B cell (primary cell): ENCODE results near the gene CAPZB. TPM values are rescaled to one million over a fixed set of nuclear protein-coding genes. Genes with fewer than 3 reads are reported as not detected.

Source experiments
- ATAC-seq: fragments of 200-7000 bp; cut with Tn5 transposase; one replicate; pipeline ENCODE4 v1.10.0; 2021; ENCODE audit warnings: low read depth, mild to moderate bottlenecking, moderate number of reproducible peaks, moderate library complexity
- CTCF ChIA-PET: fragments of 350-600 bp; sonication (Branson Sonifier 250); formaldehyde crosslinking; loops from one replicate; lab custom pipeline; 2021; ENCODE audit warnings: antibody characterized with exemption, inconsistent platforms; lab: Charles Lee
- POLR2A ChIA-PET: fragments of 350-600 bp; sonication (Branson Sonifier 250); formaldehyde crosslinking; loops from one replicate; lab custom pipeline; 2021; ENCODE audit warnings: antibody characterized with exemption; lab: Charles Lee
- DNase-seq: peaks from one replicate; pipeline ENCODE4 v3.0.0; 2013
- H2AFZ ChIP-seq: 2 replicates; pipeline ENCODE4 v1.6.1; 2012; ENCODE audit warnings: mild to moderate bottlenecking, low read depth, low read length; ENCODE audit not compliant: insufficient read depth, poor library complexity, severe bottlenecking
- H3K27ac ChIP-seq, 2 donors: 1 replicate in 1 of 2; 2 replicates in 1 of 2; pipeline ENCODE4 v1.5.1; 2012 to 2013; ENCODE audit warnings: low read length in 2 of 2, mild to moderate bottlenecking in 2 of 2, moderate library complexity in 1 of 2
- H3K27me3 ChIP-seq, 4 experiments: fragments of 200-600 bp in 1 of 4; sonication (generic) in 1 of 4; replicated peaks in 1 of 4; 1 replicate in 2 of 4; 2 replicates in 2 of 4; pipeline versions ENCODE4 v1.6.1 to v1.7.0; 2013 to 2016; ENCODE audit warnings: low read length in 3 of 4, mild to moderate bottlenecking in 2 of 4, mixed read lengths in 1 of 4, moderate library complexity in 1 of 4; ENCODE audit not compliant: insufficient read depth in 4 of 4, control insufficient read depth in 3 of 4; ENCODE audit errors: control extremely low read depth in 1 of 4
- H3K36me3 ChIP-seq, 2 experiments: replicated peaks in 1 of 2; 1 replicate in 1 of 2; 2 replicates in 1 of 2; pipeline versions ENCODE4 v1.6.1 to v1.7.1; 2013; ENCODE audit warnings: low read length in 1 of 2; ENCODE audit not compliant: insufficient read depth in 2 of 2, control insufficient read depth in 1 of 2; ENCODE audit errors: control extremely low read depth in 1 of 2, extremely low read depth in 1 of 2
- H3K4me1 ChIP-seq, 2 donors: fragments of 200-600 bp in 1 of 2; sonication (generic) in 1 of 2; 1 replicate in 1 of 2; 2 replicates in 1 of 2; pipeline versions ENCODE4 v1.5.1 to v1.6.1; 2013 to 2017; ENCODE audit warnings: low read length in 2 of 2; ENCODE audit not compliant: control insufficient read depth in 2 of 2, insufficient read depth in 2 of 2
- H3K4me2 ChIP-seq: replicated peaks from 2 replicates; pipeline ENCODE3; 2012; ENCODE audit warnings: mild to moderate bottlenecking, low read depth, low read length; ENCODE audit not compliant: poor library complexity, severe bottlenecking
- H3K4me3 ChIP-seq, 5 experiments: fragments of 200-600 bp in 1 of 5; sonication (generic) in 1 of 5; 1 replicate in 3 of 5; 2 replicates in 2 of 5; pipeline versions ENCODE4 v1.5.1 to v1.7.0; 2011 to 2016; ENCODE audit warnings: low read length in 4 of 5, mild to moderate bottlenecking in 4 of 5, low read depth in 2 of 5, control low read depth in 1 of 5, moderate library complexity in 1 of 5; ENCODE audit not compliant: insufficient read depth in 1 of 5; ENCODE audit errors: control extremely low read depth in 1 of 5, extremely low read depth in 1 of 5
- H3K79me2 ChIP-seq: fragments of 200-600 bp; sonication (generic); one replicate; pipeline ENCODE4 v1.6.0; 2016; ENCODE audit warnings: low read length; ENCODE audit not compliant: control insufficient read depth, insufficient read depth
- H3K9ac ChIP-seq: fragments of 200-600 bp; sonication (generic); 2 replicates; pipeline ENCODE4 v1.6.1; 2017; ENCODE audit warnings: mild to moderate bottlenecking, low read length, moderate library complexity
- H3K9me3 ChIP-seq, 3 donors: one replicate each; pipeline versions ENCODE4 v1.6.1 to v1.7.1; 2013; ENCODE audit warnings: low read length in 2 of 3; ENCODE audit not compliant: control insufficient read depth in 2 of 3, insufficient read depth in 1 of 3; ENCODE audit errors: control extremely low read depth in 1 of 3
- H4K20me1 ChIP-seq: 2 replicates; pipeline ENCODE4 v1.6.0; 2012; ENCODE audit warnings: mild to moderate bottlenecking, low read length; ENCODE audit not compliant: insufficient read depth, control insufficient read depth, poor library complexity, severe bottlenecking
- H3K27ac Mint-ChIP-seq: one replicate; pipeline ENCODE4 v1.8.0; 2021; ENCODE audit warnings: mixed read lengths
- H3K27me3 Mint-ChIP-seq: one replicate; pipeline ENCODE4 v1.8.0; 2021; ENCODE audit warnings: mixed read lengths
- H3K4me1 Mint-ChIP-seq: one replicate; pipeline ENCODE4 v1.8.0; 2021; ENCODE audit warnings: mixed read lengths
- H3K4me3 Mint-ChIP-seq: one replicate; pipeline ENCODE4 v1.8.0; 2021; ENCODE audit warnings: mixed read lengths
- H3K9me3 Mint-ChIP-seq: one replicate; pipeline ENCODE4 v1.8.0; 2022; ENCODE audit warnings: mixed read lengths; ENCODE audit not compliant: insufficient read depth
- CTCF ChIP-seq: fragments of 200-600 bp; IDR thresholded peaks from one replicate; pipeline ENCODE4 v1.8.0; 2022; ENCODE audit warnings: antibody characterized with exemption, mild to moderate bottlenecking
- EZH2 ChIP-seq: IDR thresholded peaks from 2 replicates; pipeline ENCODE4 v1.6.1; 2012; ENCODE audit warnings: borderline replicate concordance, low read depth, mild to moderate bottlenecking, moderate library complexity, low read length; ENCODE audit not compliant: insufficient read depth, poor library complexity, severe bottlenecking
- WGBS: methylation state at CpG from one replicate; pipeline ENCODE4 v1.1.5; 2013; ENCODE audit warnings: missing lambda C conversion rate; ENCODE audit not compliant: insufficient coverage; 5-methylcytosine and 5-hydroxymethylcytosine counted together
- intact Hi-C: fragments of 100-400 bp; cut with micrococcal nuclease; formaldehyde crosslinking; loops from one replicate; pipeline ENCODE4 v1.10.0; 2022
- polyA plus RNA-seq: library from polyadenylated mRNA; depleted of rRNA; stranded (reverse); fragments of >200 nt; gene quantifications from 2 replicates; pipeline ENCODE4 v1.2.3, GENCODE V29; 2012
- total RNA-seq, 2 donors: library from RNA; stranded (reverse); fragments of 120-200 nt in 1 of 2; gene quantifications; 1 replicate in 1 of 2; 2 replicates in 1 of 2; pipeline versions ENCODE4 v1.2.3 to v1.2.4, GENCODE V29; 2013 to 2022

Gene CAPZB
- total and polyA plus RNA-seq, 2 donors (not counting 1 experiment from before 2014, with no cell fraction given), result 126 to 193 TPM

DNA sequence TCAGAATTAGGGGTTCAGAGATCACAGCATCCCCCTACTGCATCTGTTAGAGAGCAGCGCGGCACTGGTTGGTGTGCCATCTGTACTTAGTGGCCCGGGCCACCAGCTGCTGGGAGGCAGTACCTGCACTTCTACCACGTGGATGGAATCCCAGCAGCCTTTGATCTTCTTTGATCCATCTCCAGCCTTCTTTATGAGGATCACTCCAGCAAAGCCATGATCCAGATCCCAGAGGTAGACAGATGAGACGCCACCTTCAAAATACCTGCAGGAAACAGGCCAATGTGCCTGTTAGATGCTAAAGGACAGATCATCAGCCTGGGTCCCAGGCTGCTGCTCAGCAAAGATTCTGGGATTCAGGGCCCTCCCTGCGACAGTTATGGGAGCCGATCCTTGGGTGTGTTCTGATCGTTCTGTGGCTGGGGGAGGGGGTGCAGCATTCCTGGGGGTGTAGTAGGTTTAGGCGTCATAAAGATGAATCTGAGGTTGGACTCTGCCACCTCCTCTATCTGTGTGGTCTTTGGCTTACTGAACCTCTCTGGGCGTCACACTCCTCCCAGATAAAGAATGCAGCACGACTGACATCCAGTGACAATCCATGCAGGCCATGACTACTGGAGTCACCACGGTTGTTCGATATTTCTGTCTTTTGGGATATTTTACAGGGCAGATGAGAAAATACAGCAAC lies 127.9 kb downstream of the CAPZB start:
- Histone ChIP-seq H3K79me2 (peaks cover 33% of the 10 kb centered on the region), H3K4me1 (no peaks in the 10 kb centered on the region), H3K9me3 (no peaks in the 10 kb centered on the region), H3K4me2 (no peak overlapping the region), H3K27me3 (no peaks in the 10 kb centered on the region), H3K4me3 (no peak overlapping the region), H2AFZ (no peak overlapping the region), H3K27ac (no peak overlapping the region), H4K20me1 (peaks cover 61% of the 10 kb centered on the region), H3K9ac (no peak overlapping the region), H3K36me3 (peaks cover 2 to 57% of the 10 kb centered on the region in 2 experiments)
- intact Hi-C loops, result no loop called here
- WGBS, result 95% methylated on average over 7 of the region's 13 CpGs
- Mint-ChIP-seq H3K4me1 (peaks cover 9% of the 10 kb centered on the region), H3K9me3 (no peaks in the 10 kb centered on the region), H3K27me3 (no peaks in the 10 kb centered on the region), H3K4me3 (no peak overlapping the region), H3K27ac (no peak overlapping the region)
- ATAC-seq (no peak), DNase-seq (no peak)
- TF ChIP-seq EZH2, result no peak
- no peak for TF ChIP-seq CTCF
- POLR2A ChIA-PET, result no interaction called here
- CTCF ChIA-PET, result no interaction called here

DNA sequence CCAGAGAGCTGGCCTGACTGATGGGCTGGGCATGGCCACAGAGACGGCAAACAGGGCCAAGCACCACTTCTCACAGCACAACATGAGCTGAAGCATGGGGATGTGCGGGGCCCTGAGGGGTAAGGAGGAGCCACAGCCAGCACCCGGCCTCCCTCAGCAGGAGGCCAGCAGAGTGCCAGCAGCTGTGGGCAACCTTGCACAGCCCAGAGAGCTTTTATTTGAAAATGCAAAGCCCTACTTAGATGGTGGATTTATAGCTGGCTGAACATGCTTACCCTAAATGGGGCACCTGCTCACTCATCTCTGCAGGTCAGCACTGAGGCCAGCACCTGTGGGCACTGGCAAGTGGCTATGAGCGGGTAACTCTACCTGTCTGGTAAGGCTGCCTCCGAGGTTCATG lies 129.1 kb downstream of the CAPZB start:
- no peak overlapping the region for H2AFZ ChIP-seq
- no peaks in the 10 kb centered on the region for H3K27me3 ChIP-seq
- H3K9me3 Mint-ChIP-seq, result no peaks in the 10 kb centered on the region
- no peak overlapping the region for H3K4me3 Mint-ChIP-seq
- no peak overlapping the region for H3K9ac ChIP-seq
- intact Hi-C loops, result no loop called here
- H3K4me2 ChIP-seq, result no peak overlapping the region
- no peak for ATAC-seq
- peaks cover 9% of the 10 kb centered on the region for H3K4me1 Mint-ChIP-seq
- no peaks in the 10 kb centered on the region for H3K27me3 Mint-ChIP-seq
- H3K79me2 ChIP-seq, result peaks cover 26% of the 10 kb centered on the region
- H3K9me3 ChIP-seq, result no peaks in the 10 kb centered on the region
- no peak overlapping the region for H3K4me3 ChIP-seq
- H3K36me3 ChIP-seq, result peaks cover 2 to 63% of the 10 kb centered on the region in 2 experiments
- CTCF ChIA-PET, result no interaction called here
- H4K20me1 ChIP-seq, result peaks cover 54% of the 10 kb centered on the region
- 100% methylated on average over 5 of the region's 5 CpGs for WGBS
- DNase-seq, result no peak
- H3K27ac Mint-ChIP-seq, result no peak overlapping the region
- H3K4me1 ChIP-seq, result no peaks in the 10 kb centered on the region
- POLR2A ChIA-PET, result no interaction called here
- TF ChIP-seq CTCF (no peak), EZH2 (no peak)
- H3K27ac ChIP-seq, result no peak overlapping the region
